GM12878 (cell line): ENCODE measurements around the gene FAM162B.

Source experiments
- POLR2A ChIP-seq: IDR thresholded peaks from 2 replicates; pipeline ENCODE4 v1.6.1; 2011; ENCODE audit warnings: low read depth, mild to moderate bottlenecking, low read length
- POLR2AphosphoS5 ChIP-seq: IDR thresholded peaks from 2 replicates; pipeline ENCODE4 v1.6.1; 2011; ENCODE audit warnings: mild to moderate bottlenecking, low read length, inconsistent platforms

GRCh38 chr6:116730513-116730912 lies 35.0 kb downstream of the FAM162B start:
- TF ChIP-seq POLR2A (no peak), POLR2AphosphoS5 (no peak)
